Heart right ventricle (tissue), 16 donors: ENCODE results near the gene HCN2. TPM values are rescaled to one million over a fixed set of nuclear protein-coding genes. Genes with fewer than 3 reads are reported as not detected.
A peak's percentile ranks its signal among the peaks of the same experiment; 100 is the strongest.

ENCODE experiments used
- ATAC-seq, 8 donors: fragments of 200-7000 bp; cut with Tn5 transposase; one replicate each; pipeline ENCODE4 v1.9.1; 2020; ENCODE audit warnings: mild to moderate bottlenecking in 8 of 8, moderate library complexity in 8 of 8, moderate number of reproducible peaks in 1 of 8
- DNase-seq, 2 donors: peaks; one replicate each; pipeline ENCODE4 v3.0.0-alpha.2; 2020
- H3K27ac ChIP-seq, 10 donors: fragments of 200-600 bp; sonication (generic) in 2 of 10; one replicate each; pipeline versions ENCODE4 v1.5.0 to v1.8.0; 2020 to 2022; ENCODE audit warnings: mild to moderate bottlenecking in 3 of 10
- H3K27me3 ChIP-seq, 7 donors: fragments of 200-600 bp; one replicate each; pipeline ENCODE4 v1.8.0; 2021 to 2022; ENCODE audit warnings: mild to moderate bottlenecking in 2 of 7
- H3K36me3 ChIP-seq, 9 donors: fragments of 200-600 bp; sonication (generic) in 1 of 9; one replicate each; pipeline versions ENCODE4 v1.5.0 to v1.8.0; 2020 to 2022; ENCODE audit warnings: mild to moderate bottlenecking in 2 of 9
- H3K4me1 ChIP-seq, 9 donors: fragments of 200-600 bp; sonication (generic) in 1 of 9; one replicate each; pipeline versions ENCODE4 v1.5.0 to v1.8.0; 2020 to 2022; ENCODE audit warnings: mild to moderate bottlenecking in 4 of 9
- H3K4me3 ChIP-seq, 10 donors: fragments of 200-600 bp; sonication (generic) in 2 of 10; one replicate each; pipeline versions ENCODE4 v1.5.0 to v1.8.0; 2020 to 2022; ENCODE audit warnings: mild to moderate bottlenecking in 7 of 10, moderate library complexity in 2 of 10
- H3K9me3 ChIP-seq, 11 donors: fragments of 200-600 bp in 10 of 11; sonication (generic) in 2 of 11; one replicate each; pipeline versions ENCODE4 v1.5.0 to v1.8.0; 2013 to 2022; ENCODE audit warnings: mild to moderate bottlenecking in 2 of 11, control low read depth in 1 of 11, moderate library complexity in 1 of 11
- WGBS, 2 donors: extraction: QIAGEN DNeasy Blood & Tissue Kit; methylation state at CpG; one replicate each; pipeline ENCODE4 v1.1.7; 2013; ENCODE audit warnings: inconsistent platforms in 1 of 2; 5-methylcytosine and 5-hydroxymethylcytosine counted together
- intact Hi-C, 10 donors: fragments of 100-400 bp; cut with DNase I; formaldehyde crosslinking; loops; one replicate each; pipeline versions ENCODE4 v1.11.1 to v1.14.2; 2022
- polyA plus RNA-seq, 2 donors: library from polyadenylated mRNA; stranded (reverse); fragments of 200-250 nt; gene quantifications; one replicate each; pipeline ENCODE4 v1.2.3, GENCODE V29; 2013
- total RNA-seq, 10 donors: library from RNA; stranded (reverse); fragmentation: NEBNext Ultra II Directional in 3 of 10; extraction: Animal tissue kit (Norgen Biotek cat#: 25700) in 3 of 10; gene quantifications; one replicate each; pipeline versions ENCODE4 v1.2.1 to v1.2.4, GENCODE V29; 2021 to 2023
- TF ChIP-seq, protein P1 (sequence below), 9 donors: fragments of 200-600 bp; sonication (generic) in 2 of 9; IDR thresholded peaks; one replicate each; pipeline versions ENCODE4 v1.5.0 to v1.8.0; 2021 to 2022; ENCODE audit warnings: antibody characterized with exemption in 9 of 9, mild to moderate bottlenecking in 5 of 9, moderate library complexity in 1 of 9
- donor health status: Arrhythmogenic right ventricular cardiomyopathy.
- donor health status: ischemic (EF 13 %, LVEDD 7.1; RV severe dilation, severe dysfunction).
- donor health status: healthy with polysubstance abuse.
- donor health status: DM: no; HTN: yes; CAD: no.
- donor health status: DM: no; HTN: no; CAD: no.
- donor health status: ischemic (EF 25% LVEDD 6.9; RV normal size, moderate dysfunction).
- donor health status: ischemic (EF 25% LVEDD 5.7; RV mildly dilated, moderate dysfunction).
- donor health status: healthy.
- donor health status: DM: yes; HTN: yes; CAD: no.
- donor health status: Ischemic cardiomyopathy.
- donor health status: ischemic (EF 35%, LVEDD 5.7; RV mildly dilated, moderate dysfunction).
- donor health status: nonischemic (EF 11% LVEDD 7.7; RV severe dilation, severe dysfunction).
- donor health status: DM: yes; HTN: yes; CAD: no.
- donor health status: PGD.
- donor health status: ischemic (EF 29% LVEDD 5.4; RV normal size, mild dysfunction).
- donor health status: nonischemic (EF 23%, LVEDD 6.1; RV moderate dilation, normal function).

Gene HCN2
- total and polyA plus RNA-seq, 12 donors: 0.90 to 10.7 (median 4.8) TPM

GRCh38 chr19:574658-575526 is 14.8 kb upstream of the HCN2 start:
- TF ChIP-seq, protein P1, sequence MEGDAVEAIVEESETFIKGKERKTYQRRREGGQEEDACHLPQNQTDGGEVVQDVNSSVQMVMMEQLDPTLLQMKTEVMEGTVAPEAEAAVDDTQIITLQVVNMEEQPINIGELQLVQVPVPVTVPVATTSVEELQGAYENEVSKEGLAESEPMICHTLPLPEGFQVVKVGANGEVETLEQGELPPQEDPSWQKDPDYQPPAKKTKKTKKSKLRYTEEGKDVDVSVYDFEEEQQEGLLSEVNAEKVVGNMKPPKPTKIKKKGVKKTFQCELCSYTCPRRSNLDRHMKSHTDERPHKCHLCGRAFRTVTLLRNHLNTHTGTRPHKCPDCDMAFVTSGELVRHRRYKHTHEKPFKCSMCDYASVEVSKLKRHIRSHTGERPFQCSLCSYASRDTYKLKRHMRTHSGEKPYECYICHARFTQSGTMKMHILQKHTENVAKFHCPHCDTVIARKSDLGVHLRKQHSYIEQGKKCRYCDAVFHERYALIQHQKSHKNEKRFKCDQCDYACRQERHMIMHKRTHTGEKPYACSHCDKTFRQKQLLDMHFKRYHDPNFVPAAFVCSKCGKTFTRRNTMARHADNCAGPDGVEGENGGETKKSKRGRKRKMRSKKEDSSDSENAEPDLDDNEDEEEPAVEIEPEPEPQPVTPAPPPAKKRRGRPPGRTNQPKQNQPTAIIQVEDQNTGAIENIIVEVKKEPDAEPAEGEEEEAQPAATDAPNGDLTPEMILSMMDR (IDR thresholded peaks at IDR 0.05): no peak
- no peaks in the 10 kb centered on the region for H3K27me3 ChIP-seq
- H3K27ac ChIP-seq: peak overlapping the region; percentile 85 to 98 (median 96)
- ATAC-seq: peak; percentile 13 to 67 (median 46)
- peak overlapping the region; percentile 6 to 100 (median 93) for H3K4me3 ChIP-seq
- WGBS, 2 donors: 19 to 28% methylated on average over 32 of the region's 32 CpGs
- peaks cover 27 to 82% (median 64%) of the 10 kb centered on the region in 9 donors for H3K4me1 ChIP-seq
- peaks cover 0 to 24% (median 6%) of the 10 kb centered on the region in 9 donors for H3K36me3 ChIP-seq
- intact Hi-C loops: loop anchor here in 1 of 10 donors (5.0 kb wide), 1 partner anchor 43 kb away; the partner anchor contains the start of gene CDC34
- H3K9me3 ChIP-seq: no peaks in the 10 kb centered on the region
- DNase-seq: peak; percentile 66 to 69

DNA sequence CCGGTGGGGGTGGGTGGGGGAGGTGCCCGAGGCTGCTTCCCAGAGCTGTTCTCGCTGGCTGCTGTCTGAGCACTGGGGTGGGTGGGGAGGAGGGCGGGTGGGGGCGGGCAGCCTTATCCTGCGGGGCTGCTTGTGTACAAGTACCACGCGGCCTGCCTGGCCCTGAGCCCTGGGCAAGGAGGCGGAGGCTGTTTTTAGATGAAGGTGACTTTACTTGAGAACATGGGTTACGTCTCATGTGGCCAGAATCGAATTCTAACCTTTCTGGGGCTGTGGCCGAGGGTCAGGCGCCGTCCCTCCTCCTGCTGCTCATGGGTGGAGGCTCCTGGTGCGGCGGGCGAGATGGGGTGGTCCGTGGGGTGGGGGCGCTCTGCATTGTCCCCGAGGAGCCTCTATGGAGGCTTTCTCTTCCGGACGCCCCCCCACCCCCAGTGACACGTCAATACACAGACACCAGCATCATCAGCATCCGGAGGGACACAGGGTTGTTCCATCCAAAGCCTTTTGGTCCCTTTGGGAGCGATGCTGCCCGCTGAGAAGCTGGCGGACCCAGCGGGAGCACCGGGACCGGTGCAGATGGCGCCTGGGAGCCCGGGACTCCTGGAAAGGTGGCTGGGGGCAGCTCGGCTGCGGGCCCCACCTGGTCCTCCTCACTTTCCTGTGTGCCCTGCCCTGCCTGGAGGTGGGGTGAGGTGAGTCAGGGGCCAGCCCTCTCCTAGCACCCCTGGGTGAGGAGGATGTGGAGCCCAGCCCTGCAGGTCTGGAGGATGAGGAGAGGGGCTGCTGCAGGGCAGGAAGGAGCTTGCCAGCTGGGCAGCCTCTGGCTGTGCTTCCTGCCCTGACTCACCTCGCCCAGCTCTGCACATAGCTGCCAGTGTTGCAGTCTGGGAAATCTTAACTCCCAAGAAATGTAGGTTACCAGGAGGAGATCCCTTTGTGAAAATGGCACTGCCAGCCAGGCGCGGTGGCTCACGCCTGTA is 13.9 kb upstream of the HCN2 start:
- DNase-seq: peak; percentile 77
- Histone ChIP-seq H3K4me1 (peaks cover 27 to 89% (median 67%) of the 10 kb centered on the region in 9 donors), H3K27me3 (no peaks in the 10 kb centered on the region), H3K36me3 (peaks cover 0 to 33% (median 6%) of the 10 kb centered on the region in 9 donors), H3K9me3 (no peaks in the 10 kb centered on the region), H3K4me3 (peak overlapping the region; percentile 47 to 100 (median 93)), H3K27ac (peak overlapping the region; percentile 93 to 98 (median 96))
- ATAC-seq: peak; percentile 18 to 69 (median 50)
- TF ChIP-seq, protein P1 (IDR thresholded peaks at IDR 0.05): no peak
- intact Hi-C loops: no loop called here
- 26 to 38% methylated on average over 38 of the region's 38 CpGs for WGBS, 2 donors

- no peak for DNase-seq
- Histone ChIP-seq H3K4me3 (peak overlapping the region in 9 of 10 donors; percentile 39 to 100 (median 97)), H3K36me3 (peaks cover 0 to 43% (median 14%) of the 10 kb centered on the region in 9 donors), H3K27me3 (no peaks in the 10 kb centered on the region), H3K27ac (peak overlapping the region; percentile 75 to 98 (median 96)), H3K4me1 (peaks cover 20 to 88% (median 68%) of the 10 kb centered on the region in 9 donors), H3K9me3 (no peaks in the 10 kb centered on the region)
- TF ChIP-seq, protein P1 (IDR thresholded peaks at IDR 0.05): no peak
- intact Hi-C loops: no loop called here
- 55 to 65% methylated on average over 27 to 28 of the region's 28 CpGs for WGBS, 2 donors
- no peak for ATAC-seq
These were observed 12.8 kb upstream of the HCN2 start for GRCh38 chr19:576768-577438.
